Stomach (tissue), 9 donors: ENCODE results near the gene LRSAM1. TPM values are rescaled to one million over a fixed set of nuclear protein-coding genes. Genes with fewer than 3 reads are reported as not detected.

Source experiments
- DNase-seq, 2 donors: peaks; one replicate each; pipeline versions ENCODE4 v3.0.0 to v3.0.0-alpha.2; 2013 to 2019
- H3K27ac ChIP-seq, 5 donors: fragments of 200-600 bp in 4 of 5; sonication (generic) in 4 of 5; one replicate each; pipeline ENCODE4 v1.5.1; 2013 to 2019; ENCODE audit warnings: mild to moderate bottlenecking in 1 of 5, moderate library complexity in 1 of 5
- H3K27me3 ChIP-seq, 3 donors: fragments of 200-600 bp; sonication (generic); one replicate each; pipeline ENCODE4 v1.5.1; 2017 to 2019; ENCODE audit warnings: mixed run types in 1 of 3
- H3K36me3 ChIP-seq, 4 donors: fragments of 200-600 bp; sonication (generic); 1 replicate in 3 of 4; 2 replicates in 1 of 4; pipeline ENCODE4 v1.5.1; 2016 to 2019
- H3K4me1 ChIP-seq, 4 donors: fragments of 200-600 bp; sonication (generic); one replicate each; pipeline ENCODE4 v1.5.1; 2016 to 2019
- H3K4me3 ChIP-seq, 4 donors: fragments of 200-600 bp; sonication (generic) in 3 of 4; one replicate each; pipeline ENCODE4 v1.5.1; 2016 to 2019; ENCODE audit warnings: mild to moderate bottlenecking in 1 of 4
- H3K9me3 ChIP-seq, 4 donors: fragments of 200-600 bp; sonication (generic); one replicate each; pipeline ENCODE4 v1.5.1; 2016 to 2019
- EP300 ChIP-seq: sonication (generic); formaldehyde crosslinking; IDR thresholded peaks from one replicate; pipeline ENCODE4 v1.6.1; 2017; ENCODE audit warnings: antibody characterized with exemption
- POLR2A ChIP-seq, 4 donors: fragments of 450-650 bp; IDR thresholded peaks; one replicate each; pipeline ENCODE4 v1.6.1; 2016; ENCODE audit warnings: antibody characterized with exemption in 4 of 4, control low read depth in 2 of 4, mild to moderate bottlenecking in 1 of 4, moderate library complexity in 1 of 4
- POLR2AphosphoS5 ChIP-seq, 3 donors: sonication (generic); formaldehyde crosslinking; IDR thresholded peaks; one replicate each; pipeline ENCODE4 v1.6.1; 2016; ENCODE audit warnings: antibody characterized with exemption in 3 of 3
- WGBS, 5 donors: extraction: QIAGEN DNeasy Blood & Tissue Kit in 3 of 5; methylation state at CpG; one replicate each; pipeline versions ENCODE4 v1.1.5 to v1.1.7; 2013 to 2018; 5-methylcytosine and 5-hydroxymethylcytosine counted together
- intact Hi-C: fragments of 100-400 bp; cut with DNase I; formaldehyde crosslinking; loops from one replicate; pipeline ENCODE4 v1.15.1; 2023; ENCODE audit warnings: low total_unique reads
- polyA plus RNA-seq, 3 donors: library from polyadenylated mRNA; stranded (reverse); fragments of 200-250 nt; gene quantifications; one replicate each; pipeline ENCODE4 v1.2.3, GENCODE V29; 2013
- total RNA-seq, 5 donors: library from RNA; depleted of rRNA; stranded (reverse); fragments of >200 nt; gene quantifications; one replicate each; pipeline versions ENCODE4 v1.1.0 to v1.2.3, GENCODE V29; 2014 to 2016
- TF ChIP-seq, protein P1 (sequence below), 7 experiments: fragments of 450-650 bp in 4 of 7; fragments of 200-600 bp in 3 of 7; sonication (generic) in 3 of 7; IDR thresholded peaks; one replicate each; pipeline ENCODE4 v1.5.1; 2016 to 2019; ENCODE audit warnings: antibody characterized with exemption in 7 of 7, control low read depth in 2 of 7, mild to moderate bottlenecking in 1 of 7
- donor health status: healthy with polysubstance abuse.
- donor health status: Bipolar disorder and iron deficiency.
- donor health status: healthy.

The LRSAM1 gene
- total and polyA plus RNA-seq, 8 donors: 7.2 to 138 (median 14.0) TPM

DNA sequence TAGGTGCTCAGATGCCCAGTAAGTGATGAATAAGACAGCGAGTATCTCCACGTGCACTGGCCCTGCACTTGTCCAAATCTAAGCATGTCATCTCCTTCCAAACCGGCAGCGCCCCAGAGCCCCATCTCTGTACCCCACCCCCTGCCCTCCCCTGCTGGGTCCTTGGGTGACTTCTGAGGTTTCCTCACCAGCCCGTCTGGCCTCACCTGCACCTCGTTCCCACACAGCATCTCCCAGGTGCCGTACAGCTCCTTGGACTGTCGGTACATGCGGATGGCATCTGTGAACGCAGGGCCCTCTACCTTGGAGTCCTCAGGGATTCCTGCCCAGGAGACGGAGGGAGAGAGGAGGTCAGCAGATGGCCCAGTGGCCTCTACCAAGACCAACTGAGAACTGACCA lies 66.3 kb downstream of the LRSAM1 start:
- Histone ChIP-seq H3K27ac (peak overlapping the region in 3 of 5 donors; percentile 84 to 88 (median 85)), H3K27me3 (no peaks in the 10 kb centered on the region), H3K4me3 (no peak overlapping the region), H3K9me3 (no peaks in the 10 kb centered on the region), H3K4me1 (peaks cover 25 to 43% (median 34%) of the 10 kb centered on the region in 4 donors), H3K36me3 (peaks cover 52 to 95% (median 81%) of the 10 kb centered on the region in 4 donors)
- TF ChIP-seq POLR2A (IDR thresholded peaks at IDR 0.05) (no peak), EP300 (no peak), POLR2AphosphoS5 (IDR thresholded peaks at IDR 0.05) (no peak)
- TF ChIP-seq, protein P1, sequence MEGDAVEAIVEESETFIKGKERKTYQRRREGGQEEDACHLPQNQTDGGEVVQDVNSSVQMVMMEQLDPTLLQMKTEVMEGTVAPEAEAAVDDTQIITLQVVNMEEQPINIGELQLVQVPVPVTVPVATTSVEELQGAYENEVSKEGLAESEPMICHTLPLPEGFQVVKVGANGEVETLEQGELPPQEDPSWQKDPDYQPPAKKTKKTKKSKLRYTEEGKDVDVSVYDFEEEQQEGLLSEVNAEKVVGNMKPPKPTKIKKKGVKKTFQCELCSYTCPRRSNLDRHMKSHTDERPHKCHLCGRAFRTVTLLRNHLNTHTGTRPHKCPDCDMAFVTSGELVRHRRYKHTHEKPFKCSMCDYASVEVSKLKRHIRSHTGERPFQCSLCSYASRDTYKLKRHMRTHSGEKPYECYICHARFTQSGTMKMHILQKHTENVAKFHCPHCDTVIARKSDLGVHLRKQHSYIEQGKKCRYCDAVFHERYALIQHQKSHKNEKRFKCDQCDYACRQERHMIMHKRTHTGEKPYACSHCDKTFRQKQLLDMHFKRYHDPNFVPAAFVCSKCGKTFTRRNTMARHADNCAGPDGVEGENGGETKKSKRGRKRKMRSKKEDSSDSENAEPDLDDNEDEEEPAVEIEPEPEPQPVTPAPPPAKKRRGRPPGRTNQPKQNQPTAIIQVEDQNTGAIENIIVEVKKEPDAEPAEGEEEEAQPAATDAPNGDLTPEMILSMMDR (IDR thresholded peaks at IDR 0.05): no peak
- no peak for DNase-seq
- intact Hi-C loops: no loop called here
- 86 to 96% (median 94%) methylated on average over 9 to 11 of the region's 11 CpGs for WGBS, 5 donors

- 79 to 87% (median 86%) methylated on average over 11 to 13 of the region's 13 CpGs for WGBS, 5 donors
- peaks cover 27 to 46% (median 36%) of the 10 kb centered on the region in 4 donors for H3K4me1 ChIP-seq
- intact Hi-C loops: no loop called here
- TF ChIP-seq POLR2AphosphoS5 (IDR thresholded peaks at IDR 0.05) (no peak), EP300 (no peak), POLR2A (IDR thresholded peaks at IDR 0.05) (no peak)
- TF ChIP-seq, protein P1 (IDR thresholded peaks at IDR 0.05): no peak
- H3K27me3 ChIP-seq: no peaks in the 10 kb centered on the region
- no peak overlapping the region for H3K4me3 ChIP-seq
- H3K36me3 ChIP-seq: peaks cover 47 to 93% (median 76%) of the 10 kb centered on the region in 4 donors
- DNase-seq: peak in 1 of 2 donors; percentile 3
- peak overlapping the region; percentile 21 to 88 (median 85) for H3K27ac ChIP-seq
- H3K9me3 ChIP-seq: peaks cover under 1 to 2% (median under 1%) of the 10 kb centered on the region in 4 donors
Measured at GRCh38 chr9:127518091-127518856, 67.0 kb downstream of the LRSAM1 start.

DNA sequence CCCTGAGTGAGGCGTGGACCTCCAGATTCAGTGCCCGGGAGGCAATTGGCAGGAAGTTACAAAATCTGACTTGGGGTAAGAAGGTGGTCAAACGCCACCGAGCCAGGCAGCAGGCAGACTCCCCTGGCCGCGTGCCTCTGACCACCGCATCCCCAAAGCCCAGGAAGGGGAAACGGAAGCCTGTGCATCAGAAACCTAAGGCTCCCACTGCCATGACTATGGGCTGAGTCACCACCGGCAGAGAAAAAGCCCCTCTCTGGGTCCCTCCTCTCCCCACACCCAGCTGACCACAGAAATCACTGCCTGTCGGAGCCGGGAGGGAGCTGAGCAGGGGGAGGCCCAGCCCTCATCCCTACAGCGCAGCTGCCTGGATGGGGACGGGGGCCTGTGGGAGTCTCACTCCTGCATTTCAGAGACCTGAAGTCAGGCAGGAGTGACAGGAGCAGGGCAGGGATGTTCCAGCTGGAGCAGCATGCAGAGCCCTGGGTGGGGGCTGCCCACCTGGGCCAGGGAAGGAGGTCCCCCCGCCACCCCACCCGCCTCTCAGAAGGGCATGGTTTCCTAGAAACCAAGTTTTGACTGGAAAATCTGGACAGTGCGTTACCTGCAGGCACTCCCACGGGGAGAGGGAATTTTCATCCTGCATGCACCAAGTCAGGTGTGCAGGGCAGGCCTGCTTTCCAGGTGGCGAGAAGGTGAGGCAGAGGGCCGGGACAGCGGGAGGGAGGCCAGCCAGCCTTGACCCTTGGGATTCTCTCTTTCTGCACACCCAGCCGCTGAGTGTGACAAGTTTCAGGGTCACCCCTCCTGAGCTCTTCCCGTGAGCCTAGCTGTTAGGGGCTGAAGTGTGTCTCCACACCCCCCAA lies 68.2 kb downstream of the LRSAM1 start:
- Histone ChIP-seq H3K36me3 (peaks cover 47 to 93% (median 76%) of the 10 kb centered on the region in 4 donors), H3K4me1 (peaks cover 27 to 52% (median 36%) of the 10 kb centered on the region in 4 donors), H3K27me3 (no peaks in the 10 kb centered on the region), H3K27ac (peak overlapping the region; percentile 4 to 88 (median 85)), H3K4me3 (no peak overlapping the region), H3K9me3 (peaks cover 4 to 8% (median 7%) of the 10 kb centered on the region in 4 donors)
- 59 to 77% (median 72%) methylated on average over 17 to 22 of the region's 22 CpGs for WGBS, 5 donors
- intact Hi-C loops: no loop called here
- peak in 1 of 2 donors; percentile 63 for DNase-seq
- TF ChIP-seq EP300 (no peak), POLR2AphosphoS5 (IDR thresholded peaks at IDR 0.05) (peak in 1 of 3 donors; percentile 27)

- 45 to 61% (median 53%) methylated on average over 14 to 20 of the region's 20 CpGs for WGBS, 5 donors
- Histone ChIP-seq H3K4me1 (peaks cover 27 to 62% (median 36%) of the 10 kb centered on the region in 4 donors), H3K4me3 (no peak overlapping the region), H3K36me3 (peaks cover 50 to 93% (median 76%) of the 10 kb centered on the region in 4 donors), H3K27ac (peak overlapping the region; percentile 47 to 88 (median 85)), H3K9me3 (peaks cover 4 to 15% (median 10%) of the 10 kb centered on the region in 4 donors), H3K27me3 (no peaks in the 10 kb centered on the region)
- no peak for TF ChIP-seq POLR2AphosphoS5 (IDR thresholded peaks at IDR 0.05)
- no peak for TF ChIP-seq EP300
- no peak for TF ChIP-seq POLR2A (IDR thresholded peaks at IDR 0.05)
- TF ChIP-seq, protein P1 (IDR thresholded peaks at IDR 0.05): no peak
- intact Hi-C loops: no loop called here
- DNase-seq: peak in 1 of 2 donors; percentile 86
Measured at GRCh38 chr9:127520941-127521918, 69.9 kb downstream of the LRSAM1 start.
